Fibroblast of skin of right quadriceps (primary cell): ENCODE results near the gene CNPY2.
"Not testable (repeated sequence)": the region's sequence is repeated elsewhere in the genome, so short reads cannot be mapped to it uniquely, and the experiment has no call there.

Experiments
- DNase-seq: peaks from one replicate; pipeline ENCODE4 v3.0.0-alpha.2; 2013

CNPY2 gene

GRCh38 chr12:56333679-56334489 lies 18.1 kb upstream of the CNPY2 start, which contains the start of gene PAN2:
Gene PAN2 (minus strand): TSS chr12:56334000. CDS start chr12:56333094, 906 bp downstream.
- peak; percentile 99 for DNase-seq

- DNase-seq, result no peak
Measured at GRCh38 chr12:56333197-56333678, 17.4 kb upstream of the CNPY2 start.

DNA sequence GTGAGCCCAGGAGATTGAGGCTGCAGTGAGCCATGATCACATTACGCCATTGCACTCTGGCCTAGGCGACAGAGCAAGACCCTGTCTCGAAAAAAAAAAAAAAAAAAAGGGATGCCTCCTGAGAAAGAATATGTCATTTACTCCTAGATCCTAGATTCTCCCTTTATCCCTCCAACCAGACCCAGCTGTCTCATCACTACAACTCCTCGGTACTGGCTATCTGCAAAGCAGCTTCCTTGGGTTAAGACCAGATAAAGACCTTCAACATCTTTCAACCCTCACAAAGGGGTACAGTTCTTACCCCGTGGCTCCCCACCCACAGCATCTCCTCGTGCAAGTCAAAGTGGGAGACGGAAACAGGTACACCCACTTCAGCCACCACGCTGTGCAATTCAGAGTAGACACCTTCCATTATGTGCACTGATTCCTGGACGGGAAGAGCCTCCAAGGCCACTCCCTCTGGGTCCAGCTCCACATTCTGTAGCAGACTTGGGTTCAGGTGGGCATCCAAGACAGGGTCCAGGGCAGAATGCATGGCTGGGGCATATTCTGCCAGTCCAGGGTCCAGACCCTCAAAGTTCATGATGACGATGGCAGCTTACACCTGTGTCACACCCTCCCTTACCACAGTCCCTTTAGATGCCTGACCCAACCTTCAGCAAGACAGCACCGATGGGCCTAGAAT lies 16.9 kb upstream of the CNPY2 start:
- DNase-seq, result no peak

GRCh38 chr12:56330936-56331490 lies 15.2 kb upstream of the CNPY2 start:
- DNase-seq, result no peak

GRCh38 chr12:56326533-56326932 lies 10.7 kb upstream of the CNPY2 start:
- no peak for DNase-seq

GRCh38 chr12:56326126-56326525 lies 10.3 kb upstream of the CNPY2 start:
- no peak for DNase-seq

- no peak for DNase-seq
Measured at GRCh38 chr12:56324206-56324605, 8.4 kb upstream of the CNPY2 start.

DNA sequence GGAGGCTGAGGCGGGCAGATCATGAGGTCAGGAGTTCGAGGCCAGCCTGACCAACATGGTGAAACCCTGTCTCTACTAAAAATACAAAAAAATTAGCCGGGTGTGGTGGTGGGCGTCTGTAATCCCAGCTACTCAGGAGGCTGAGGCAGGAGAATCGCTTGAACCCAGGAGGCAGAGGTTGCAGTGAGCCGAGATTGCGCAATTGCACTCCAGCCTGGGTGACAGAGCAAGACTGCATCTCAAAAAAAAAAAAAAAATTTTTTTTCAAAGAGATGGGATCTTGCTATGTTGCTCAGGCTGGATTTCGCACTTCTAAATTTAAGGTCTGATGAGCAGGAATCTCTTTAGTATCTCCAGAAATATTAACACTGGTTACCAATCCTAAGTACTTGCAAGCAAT lies 5.8 kb upstream of the CNPY2 start:
- DNase-seq, result not testable (repeated sequence)

- no peak for DNase-seq
Measured at GRCh38 chr12:56321027-56321426, 5.2 kb upstream of the CNPY2 start.

- DNase-seq, result no peak
Measured at GRCh38 chr12:56317675-56318074, 1.9 kb upstream of the CNPY2 start.

- DNase-seq, result no peak
Measured at GRCh38 chr12:56315249-56315621, 553 bp downstream of the CNPY2 start.

- DNase-seq, result no peak
Measured at GRCh38 chr12:56311003-56311402, 4.8 kb downstream of the CNPY2 start.

DNA sequence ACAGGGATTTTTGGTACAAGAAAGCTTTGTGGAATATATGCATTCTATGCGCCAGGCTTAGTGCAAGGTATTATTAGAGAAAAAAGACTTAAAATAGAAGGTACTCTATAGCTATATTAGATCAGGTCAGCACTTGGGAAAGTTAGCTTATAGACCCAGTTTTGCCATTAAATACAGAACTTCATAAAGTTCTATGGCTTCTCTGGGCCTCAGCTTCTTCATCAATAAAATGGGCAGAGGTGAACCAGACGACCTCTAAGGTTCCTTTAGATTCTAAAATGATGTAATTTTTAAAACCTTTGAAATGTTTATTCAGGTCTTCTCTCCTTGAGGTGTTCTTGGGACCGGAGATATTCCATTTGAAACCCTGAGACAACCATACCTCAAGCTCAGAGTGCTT lies 7.1 kb downstream of the CNPY2 start:
- DNase-seq, result no peak

DNA sequence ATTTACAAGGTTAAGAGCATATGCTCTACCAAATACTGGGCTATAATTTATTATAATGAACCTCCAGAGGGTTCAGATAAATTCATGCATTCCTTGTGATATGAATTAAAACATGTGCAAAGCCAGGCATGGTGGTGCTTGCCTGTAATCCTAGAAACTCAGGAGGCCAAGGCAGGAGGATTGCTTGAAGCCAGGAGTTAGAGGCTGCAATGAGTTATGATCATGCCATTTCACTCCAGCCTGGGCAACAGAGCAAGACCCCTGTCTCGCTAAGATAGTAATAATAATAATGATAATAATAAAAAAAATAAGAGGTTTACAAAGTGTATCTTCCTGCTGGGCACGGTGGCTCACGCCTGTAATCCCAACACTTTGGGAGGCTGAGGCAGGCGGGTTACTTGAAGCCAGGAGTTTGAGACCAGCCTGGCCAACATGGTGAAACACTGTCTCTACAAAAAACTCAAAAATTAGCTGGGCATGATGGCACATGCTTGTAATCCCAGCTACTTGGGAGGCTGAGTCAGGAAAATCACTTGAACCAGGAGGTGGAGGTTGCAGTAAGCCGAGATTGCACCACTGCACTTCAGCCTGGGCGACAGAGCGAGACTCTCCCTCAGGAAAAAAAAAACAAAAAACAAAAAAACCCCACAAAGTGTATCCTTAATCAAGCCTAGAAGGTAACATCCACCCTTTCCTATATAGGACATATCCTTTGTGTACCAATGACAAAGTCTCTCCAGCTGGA lies 8.4 kb downstream of the CNPY2 start:
- no peak for DNase-seq

- DNase-seq, result no peak
Measured at GRCh38 chr12:56304872-56305590, 10.8 kb downstream of the CNPY2 start.

DNA sequence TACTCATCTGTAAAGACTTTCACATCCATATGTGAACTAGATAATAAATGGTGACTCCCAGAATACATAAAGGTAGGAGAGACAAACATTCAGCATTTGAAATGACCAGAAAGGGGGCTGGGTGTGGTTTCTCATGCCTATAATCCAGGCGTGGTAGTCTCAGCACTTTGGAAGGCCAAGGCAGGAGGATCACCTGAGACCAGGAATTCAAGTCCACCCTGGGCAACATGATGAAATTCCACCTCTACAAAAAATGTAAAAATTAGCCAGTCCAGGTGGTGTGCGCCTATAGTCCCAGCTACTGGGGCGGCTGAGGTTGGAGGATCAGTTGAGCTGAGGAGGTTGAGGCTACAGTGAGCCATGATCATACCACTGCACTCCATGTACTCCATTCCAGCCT lies 11.5 kb downstream of the CNPY2 start:
- no peak for DNase-seq

GRCh38 chr12:56300644-56301464 lies 14.9 kb downstream of the CNPY2 start:
- DNase-seq, result no peak

DNA sequence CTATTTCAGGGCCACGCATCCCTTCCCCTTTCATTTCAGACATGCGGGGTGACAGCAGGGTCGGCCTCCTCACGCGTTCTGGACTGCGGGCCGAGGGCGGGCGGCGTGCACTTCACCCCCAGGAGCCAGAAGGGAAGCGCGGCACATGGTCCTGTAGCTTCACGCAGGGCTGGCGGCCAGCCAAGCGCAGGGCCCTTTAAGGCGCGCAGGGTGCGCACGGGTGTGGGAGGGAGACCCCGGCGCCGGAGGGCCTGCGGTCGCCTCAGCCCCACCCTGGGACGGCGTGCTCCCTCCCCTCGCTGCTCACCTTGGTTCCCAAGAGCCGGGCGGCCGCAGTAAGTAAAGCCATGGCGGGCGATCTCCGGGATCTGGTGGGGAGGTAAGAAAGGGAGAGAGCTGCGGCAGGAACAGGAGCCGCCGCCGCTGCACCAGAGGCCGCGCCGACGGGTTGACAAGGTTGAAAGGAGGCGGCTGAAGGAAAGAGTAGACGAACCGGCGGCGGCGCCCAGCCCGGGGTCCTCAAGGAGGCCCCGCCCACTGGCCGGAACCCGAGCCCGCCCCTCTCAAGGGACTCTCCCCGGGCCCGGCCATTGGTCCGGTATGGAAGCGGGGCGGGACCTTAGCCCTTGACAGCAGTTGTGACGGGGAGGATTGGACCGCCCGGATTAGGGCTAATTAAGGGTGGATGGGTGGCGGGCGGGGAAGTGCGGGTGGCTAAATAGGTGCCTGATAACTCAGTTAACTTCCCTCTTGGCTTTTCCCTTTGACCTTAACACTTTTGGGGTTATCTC lies 15.7 kb downstream of the CNPY2 start, which contains the start of gene CS:
TSS of gene CS (minus strand) at position 478 of the 791 bp plus-strand sequence. CDS start at position 349, 129 bp downstream.
- peak; percentile 98 for DNase-seq

- DNase-seq, result peak; percentile 11
Measured at GRCh38 chr12:56299308-56299852, 16.4 kb downstream of the CNPY2 start.

DNA sequence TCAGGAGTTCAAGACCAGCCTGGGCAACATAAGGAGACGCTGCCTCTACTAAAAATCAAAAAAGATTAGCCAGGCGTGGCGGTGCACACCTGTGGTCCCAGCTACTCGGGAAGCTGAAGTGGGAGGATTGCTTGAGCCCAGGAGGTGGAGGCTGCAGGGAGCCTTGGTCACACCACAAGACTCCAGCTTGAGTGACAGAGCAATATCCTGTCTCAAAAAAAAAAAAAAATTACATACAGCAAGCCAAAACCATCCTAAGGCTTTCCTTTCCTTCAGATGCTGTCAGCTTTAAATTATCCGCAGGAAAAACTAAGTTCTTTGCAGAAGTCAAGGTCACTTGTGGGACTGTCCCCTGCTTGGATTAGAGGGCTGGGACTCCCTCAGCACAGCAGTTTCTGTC lies 17.0 kb downstream of the CNPY2 start:
- DNase-seq, result no peak
